GM21737 (cell line): ENCODE data around the gene RHOU.
"Not testable (repeated sequence)": the region's sequence is repeated elsewhere in the genome, so short reads cannot be mapped to it uniquely, and the experiment has no call there.

Source experiments
- ATAC-seq: cut with Tn5 transposase; IDR thresholded peaks from one replicate; pipeline ENCODE4 v1.9.1; 2021; ENCODE audit warnings: mild to moderate bottlenecking, moderate library complexity; ENCODE audit not compliant: unreplicated experiment

RHOU gene

GRCh38 chr1:228755800-228756199 lies 20.5 kb downstream of the RHOU start:
- no peak for ATAC-seq

GRCh38 chr1:228756457-228756856 lies 21.2 kb downstream of the RHOU start:
- ATAC-seq, result no peak

- no peak for ATAC-seq
Measured at GRCh38 chr1:228758447-228758846, 23.2 kb downstream of the RHOU start.

- no peak for ATAC-seq
Measured at GRCh38 chr1:228760979-228761378, 25.7 kb downstream of the RHOU start.

- ATAC-seq, result no peak
Measured at GRCh38 chr1:228763561-228763960, 28.3 kb downstream of the RHOU start.

- ATAC-seq, result no peak
Measured at GRCh38 chr1:228765168-228765946, 30.1 kb downstream of the RHOU start.

GRCh38 chr1:228766788-228767187 lies 31.5 kb downstream of the RHOU start:
- ATAC-seq, result no peak

- ATAC-seq, result no peak
Measured at GRCh38 chr1:228767636-228768354, 32.5 kb downstream of the RHOU start.

GRCh38 chr1:228768355-228769000 lies 33.2 kb downstream of the RHOU start:
- no peak for ATAC-seq

GRCh38 chr1:228770779-228771223 lies 35.5 kb downstream of the RHOU start:
- no peak for ATAC-seq

- ATAC-seq, result no peak
Measured at GRCh38 chr1:228772516-228773212, 37.4 kb downstream of the RHOU start.

- ATAC-seq, result not testable (repeated sequence)
Measured at GRCh38 chr1:228775946-228776345, 40.7 kb downstream of the RHOU start.

GRCh38 chr1:228776449-228776848 lies 41.2 kb downstream of the RHOU start:
- ATAC-seq, result no peak

- no peak for ATAC-seq
Measured at GRCh38 chr1:228777236-228777635, 42.0 kb downstream of the RHOU start.

- no peak for ATAC-seq
Measured at GRCh38 chr1:228778026-228778425, 42.7 kb downstream of the RHOU start.

- no peak for ATAC-seq
Measured at GRCh38 chr1:228778466-228778865, 43.2 kb downstream of the RHOU start.

- ATAC-seq, result no peak
Measured at GRCh38 chr1:228778961-228779360, 43.7 kb downstream of the RHOU start.

- no peak for ATAC-seq
Measured at GRCh38 chr1:228781161-228781808, 46.0 kb downstream of the RHOU start.

GRCh38 chr1:228781809-228782661 lies 46.8 kb downstream of the RHOU start:
- ATAC-seq, result no peak
